ENCODE measurements around the gene MASP2. TPM values are rescaled to one million over a fixed set of nuclear protein-coding genes. Genes with fewer than 3 reads are reported as not detected.

The MASP2 gene
- total RNA-seq, 2 donors from 2014 or later = 0.43 TPM; not detected in 1

Other genes starting within 250 kb of the MASP2 start
- 100 to 1,000 TPM; 120 to 186 TPM for gene TARDBP, start 34.6 kb downstream of the MASP2 start, total RNA-seq
- gene SRM, start 12.8 kb upstream of the MASP2 start, total RNA-seq = 100 to 1,000 TPM in 1 of 2 donors, 10 to 100 TPM in 1; 83.9 to 225 TPM
- gene EXOSC10, start 52.6 kb upstream of the MASP2 start, total RNA-seq = 100 to 1,000 TPM in 1 of 2 donors, 10 to 100 TPM in 1; 69.0 to 102 TPM
- gene ANGPTL7, start 142.1 kb upstream of the MASP2 start, total RNA-seq = not detected
- gene MTOR, start 215.3 kb upstream of the MASP2 start, total RNA-seq = 10 to 100 TPM; 22.4 to 38.0 TPM
- 10 to 100 TPM; 17.8 to 43.8 TPM for gene UBIAD1, start 226.0 kb upstream of the MASP2 start, total RNA-seq

All from activated T-helper 17 cell treated with anti-CD3 and anti-CD28 coated beads, Interleukin-2, amount 50 U/mL, for 72 hours (primary cell).